ENCODE results near the gene CDH16.

Gene CDH16

GRCh38 chr16:66908116-66908515, 10.6 kb downstream of the CDH16 start:
- no peaks in the 10 kb centered on the region for H3K9me3 ChIP-seq (ENCODE audit: severe bottlenecking)
- no peaks in the 10 kb centered on the region for H3K27me3 ChIP-seq (ENCODE audit: insufficient read depth, low read depth, severe bottlenecking)
- no peak overlapping the region for H3K4me3 ChIP-seq (ENCODE audit: low read depth, low read length)
- H3K36me3 ChIP-seq: no peaks in the 10 kb centered on the region
- TF ChIP-seq CTCF (IDR thresholded peaks at IDR 0.05; ENCODE audit: low read depth, low read length): no peak
- no peak overlapping the region for H3K27ac ChIP-seq
- DNase-seq: no peak

- Histone ChIP-seq H3K4me3 (ENCODE audit: low read depth, low read length) (no peak overlapping the region), H3K27ac (peak overlapping the region; percentile 63), H3K9me3 (ENCODE audit: severe bottlenecking) (no peaks in the 10 kb centered on the region), H3K36me3 (no peaks in the 10 kb centered on the region), H3K27me3 (ENCODE audit: insufficient read depth, low read depth, severe bottlenecking) (no peaks in the 10 kb centered on the region)
- peak; percentile 87 for DNase-seq
- TF ChIP-seq CTCF (IDR thresholded peaks at IDR 0.05; ENCODE audit: low read depth, low read length): no peak
These were observed 11.5 kb downstream of the CDH16 start for GRCh38 chr16:66906916-66907836.

GRCh38 chr16:66905633-66906539, 12.8 kb downstream of the CDH16 start:
- DNase-seq: peak; percentile 96
- no peak overlapping the region for H3K4me3 ChIP-seq (ENCODE audit: low read depth, low read length)
- H3K36me3 ChIP-seq: no peaks in the 10 kb centered on the region
- H3K27ac ChIP-seq: peak overlapping the region; percentile 63
- H3K9me3 ChIP-seq (ENCODE audit: severe bottlenecking): no peaks in the 10 kb centered on the region
- no peaks in the 10 kb centered on the region for H3K27me3 ChIP-seq (ENCODE audit: insufficient read depth, low read depth, severe bottlenecking)
- TF ChIP-seq CTCF (IDR thresholded peaks at IDR 0.05; ENCODE audit: low read depth, low read length): no peak

- DNase-seq: no peak
- Histone ChIP-seq H3K27ac (peak overlapping the region; percentile 63), H3K9me3 (ENCODE audit: severe bottlenecking) (no peaks in the 10 kb centered on the region), H3K4me3 (ENCODE audit: low read depth, low read length) (no peak overlapping the region), H3K36me3 (no peaks in the 10 kb centered on the region), H3K27me3 (ENCODE audit: insufficient read depth, low read depth, severe bottlenecking) (no peaks in the 10 kb centered on the region)
- TF ChIP-seq CTCF (IDR thresholded peaks at IDR 0.05; ENCODE audit: low read depth, low read length): no peak
These were observed 13.6 kb downstream of the CDH16 start for GRCh38 chr16:66904846-66905632.

GRCh38 chr16:66904428-66904845, 14.2 kb downstream of the CDH16 start:
- peak overlapping the region; percentile 99 for H3K27ac ChIP-seq
- no peaks in the 10 kb centered on the region for H3K36me3 ChIP-seq
- H3K9me3 ChIP-seq (ENCODE audit: severe bottlenecking): no peaks in the 10 kb centered on the region
- no peaks in the 10 kb centered on the region for H3K27me3 ChIP-seq (ENCODE audit: insufficient read depth, low read depth, severe bottlenecking)
- DNase-seq: no peak
- H3K4me3 ChIP-seq (ENCODE audit: low read depth, low read length): no peak overlapping the region
- no peak for TF ChIP-seq CTCF (IDR thresholded peaks at IDR 0.05; ENCODE audit: low read depth, low read length)

Data from WERI-Rb-1 (cell line).